ENCODE results near the gene SNX9.
"Not testable (repeated sequence)": the region's sequence is repeated elsewhere in the genome, so short reads cannot be mapped to it uniquely, and the experiment has no call there.

Gene SNX9

DNA sequence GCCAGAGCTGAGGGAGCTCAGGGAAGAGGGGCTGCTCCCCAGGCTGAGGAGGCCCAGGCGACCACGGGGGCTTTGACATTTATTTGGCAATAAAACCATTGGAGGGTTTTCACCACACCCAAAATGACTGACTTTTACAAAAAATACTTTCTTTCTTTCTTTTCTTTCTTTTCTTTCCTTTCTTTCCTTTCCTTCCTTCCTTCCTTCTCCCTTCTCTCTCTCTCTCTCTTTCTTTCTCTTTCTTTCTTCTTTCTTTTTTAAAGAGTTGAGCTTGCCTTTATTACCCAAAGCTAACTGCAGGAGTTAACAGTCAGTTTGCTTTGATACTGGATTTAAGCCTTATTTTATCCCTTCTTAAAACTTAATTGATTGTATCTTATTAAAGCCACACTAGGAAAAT lies 17.2 kb downstream of the SNX9 start:
- peaks cover 38% of the 10 kb centered on the region for H3K4me1 ChIP-seq (ENCODE audit: control insufficient read depth, insufficient read depth, low read length)
- no peaks in the 10 kb centered on the region for H3K27me3 ChIP-seq (ENCODE audit: control insufficient read depth, insufficient read depth, low read length)
- H3K9me3 ChIP-seq (replicated peaks; ENCODE audit: low read length) = no peaks in the 10 kb centered on the region
- no peaks in the 10 kb centered on the region for H3K36me3 ChIP-seq (ENCODE audit: insufficient read depth, low read length)
- H3K9ac ChIP-seq (ENCODE audit: low read depth, low read length) = peak overlapping the region; percentile 31
- no peak overlapping the region for H3K4me3 ChIP-seq (ENCODE audit: low read length)
- H3K4me2 ChIP-seq (ENCODE audit: low read length) = peak overlapping the region; percentile 30

DNA sequence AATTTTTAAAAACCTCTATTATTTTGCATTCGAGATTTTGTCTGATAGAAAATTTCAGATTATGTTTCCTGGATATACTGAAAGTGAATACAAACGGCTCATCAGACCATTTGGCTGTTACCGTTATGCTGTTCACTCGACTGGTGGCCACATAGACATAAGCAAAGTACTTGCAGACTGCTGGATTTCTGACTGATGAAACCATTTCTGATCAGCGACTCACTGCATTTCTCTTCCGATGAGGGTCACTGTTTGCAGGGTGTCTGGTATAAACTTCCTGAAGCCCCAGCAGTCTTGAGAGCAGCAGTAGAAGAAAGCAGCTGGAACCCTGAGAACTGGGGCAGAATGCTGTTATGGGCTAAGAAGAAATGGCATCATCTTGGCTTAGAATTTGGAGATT lies 17.7 kb downstream of the SNX9 start:
- H3K27me3 ChIP-seq (ENCODE audit: control insufficient read depth, insufficient read depth, low read length) = no peaks in the 10 kb centered on the region
- no peaks in the 10 kb centered on the region for H3K36me3 ChIP-seq (ENCODE audit: insufficient read depth, low read length)
- peak overlapping the region; percentile 31 for H3K9ac ChIP-seq (ENCODE audit: low read depth, low read length)
- H3K4me1 ChIP-seq (ENCODE audit: control insufficient read depth, insufficient read depth, low read length) = peaks cover 42% of the 10 kb centered on the region
- no peaks in the 10 kb centered on the region for H3K9me3 ChIP-seq (replicated peaks; ENCODE audit: low read length)
- H3K4me2 ChIP-seq (ENCODE audit: low read length) = peak overlapping the region; percentile 30
- H3K4me3 ChIP-seq (ENCODE audit: low read length) = no peak overlapping the region

DNA sequence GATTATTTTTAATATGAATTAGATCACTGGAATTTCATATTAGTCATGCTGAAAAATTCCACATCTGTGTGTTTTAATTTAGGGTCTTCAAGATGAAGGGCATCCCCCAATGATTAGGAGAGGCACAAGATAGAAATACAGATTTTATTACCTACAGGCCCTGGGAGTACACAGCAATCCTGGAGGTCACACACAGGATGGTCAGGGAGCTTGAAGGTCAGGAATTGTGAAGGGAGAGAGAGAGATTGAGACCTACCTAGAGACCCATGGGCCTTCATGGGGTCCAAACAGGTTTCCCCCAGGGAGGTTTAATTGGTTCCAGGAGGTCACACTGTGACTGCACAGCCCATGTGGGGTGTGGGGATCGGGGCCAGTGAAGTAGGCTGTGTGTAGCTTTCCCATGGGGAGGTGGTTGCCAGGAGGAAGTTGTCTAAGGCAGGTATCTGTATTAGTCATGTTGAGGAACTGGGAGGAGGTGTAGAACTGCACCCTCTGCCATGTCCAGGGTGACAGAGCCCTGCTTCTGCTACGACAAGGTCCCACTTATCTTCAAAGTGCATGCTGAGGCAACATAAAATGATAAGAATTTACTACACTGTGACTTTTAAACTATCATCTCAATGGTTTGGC lies 18.3 kb downstream of the SNX9 start:
- Histone ChIP-seq H3K27me3 (ENCODE audit: control insufficient read depth, insufficient read depth, low read length) (no peaks in the 10 kb centered on the region), H3K36me3 (ENCODE audit: insufficient read depth, low read length) (no peaks in the 10 kb centered on the region), H3K4me1 (ENCODE audit: control insufficient read depth, insufficient read depth, low read length) (peaks cover 47% of the 10 kb centered on the region), H3K9ac (ENCODE audit: low read depth, low read length) (no peak overlapping the region), H3K4me3 (ENCODE audit: low read length) (no peak overlapping the region), H3K4me2 (ENCODE audit: low read length) (peak overlapping the region; percentile 30), H3K9me3 (replicated peaks; ENCODE audit: low read length) (no peaks in the 10 kb centered on the region)

DNA sequence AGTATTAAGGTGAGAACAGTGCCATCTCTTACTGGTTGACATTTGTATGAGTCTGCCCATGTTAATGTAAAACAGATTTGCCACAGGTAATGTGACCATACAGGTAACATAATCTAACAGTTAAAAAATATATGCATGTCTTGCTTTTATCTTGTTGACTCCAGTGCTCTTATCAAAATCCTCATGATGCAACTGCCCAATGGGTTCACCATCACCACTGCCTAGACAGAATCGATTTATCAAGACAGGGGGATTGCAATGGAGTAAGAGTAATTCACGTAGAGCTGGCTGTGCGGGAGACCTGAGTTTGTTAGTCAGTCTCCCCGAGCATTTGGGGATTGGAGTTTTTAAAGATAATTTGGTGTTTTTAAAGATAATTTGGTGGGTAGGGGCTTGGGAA lies 19.2 kb downstream of the SNX9 start:
- Histone ChIP-seq H3K27me3 (ENCODE audit: control insufficient read depth, insufficient read depth, low read length) (no peaks in the 10 kb centered on the region), H3K9me3 (replicated peaks; ENCODE audit: low read length) (no peaks in the 10 kb centered on the region), H3K36me3 (ENCODE audit: insufficient read depth, low read length) (no peaks in the 10 kb centered on the region), H3K4me3 (ENCODE audit: low read length) (no peak overlapping the region), H3K9ac (ENCODE audit: low read depth, low read length) (no peak overlapping the region), H3K4me2 (ENCODE audit: low read length) (no peak overlapping the region), H3K4me1 (ENCODE audit: control insufficient read depth, insufficient read depth, low read length) (peaks cover 48% of the 10 kb centered on the region)

DNA sequence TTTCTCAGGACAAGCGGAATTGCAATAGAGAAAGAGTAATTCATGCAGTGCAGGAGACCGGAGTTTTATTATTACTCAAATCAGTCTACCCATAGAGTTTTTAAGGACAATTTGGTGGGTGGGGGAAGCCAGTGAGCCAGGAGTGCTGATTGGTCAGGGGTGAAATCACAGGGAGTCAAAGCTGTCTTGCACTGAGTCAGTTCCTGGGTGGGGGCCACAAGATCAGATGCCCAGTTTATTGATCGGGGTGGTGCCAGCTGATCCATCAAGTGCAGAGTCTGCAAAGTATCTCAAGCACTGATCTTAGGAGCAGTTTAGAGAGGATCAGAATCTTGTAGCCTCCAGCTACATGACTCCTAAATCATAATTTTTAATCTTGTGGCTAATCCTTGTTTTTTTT lies 21.1 kb downstream of the SNX9 start:
- H3K4me1 ChIP-seq (ENCODE audit: control insufficient read depth, insufficient read depth, low read length) = peaks cover 40% of the 10 kb centered on the region
- H3K4me2 ChIP-seq (ENCODE audit: low read length); H3K27me3 ChIP-seq (ENCODE audit: control insufficient read depth, insufficient read depth, low read length); H3K9ac ChIP-seq (ENCODE audit: low read depth, low read length); H3K9me3 ChIP-seq (replicated peaks; ENCODE audit: low read length); H3K36me3 ChIP-seq (ENCODE audit: insufficient read depth, low read length); H3K4me3 ChIP-seq (ENCODE audit: low read length): not testable (repeated sequence)

DNA sequence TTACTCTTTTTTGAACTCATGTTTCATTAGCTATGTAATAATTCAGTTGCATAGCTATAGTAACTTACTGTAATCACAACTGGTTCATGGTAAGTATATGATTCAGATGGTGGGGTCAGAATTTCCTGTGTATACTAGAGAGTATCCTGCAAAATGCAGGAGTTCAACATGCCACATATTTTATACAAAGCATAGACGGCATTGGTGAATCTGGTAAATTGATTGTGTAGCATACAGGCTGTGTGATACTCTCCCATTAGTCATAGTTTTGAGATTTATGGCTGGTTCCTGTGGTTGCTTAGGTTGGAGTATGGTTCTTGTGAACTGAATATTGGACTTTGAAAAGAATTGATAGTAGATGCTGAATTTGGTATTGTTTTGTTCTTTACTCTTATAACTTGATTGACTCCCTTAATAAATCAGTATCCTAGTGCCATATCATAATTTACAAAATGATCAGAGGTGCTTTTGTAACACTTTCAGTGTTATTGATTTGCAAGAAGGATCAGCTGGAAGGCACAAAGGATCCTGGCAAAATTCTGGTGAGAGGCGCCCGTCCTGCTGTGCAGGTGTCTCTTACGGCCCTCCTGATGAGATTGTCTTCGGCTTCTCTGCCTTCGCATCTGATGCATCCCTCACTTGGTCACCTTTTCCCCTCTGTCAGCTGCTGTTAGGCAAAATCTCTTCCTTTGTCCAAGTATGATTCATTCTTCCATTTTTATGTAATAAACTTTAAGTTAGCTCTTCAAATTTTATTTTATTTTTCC lies 22.6 kb downstream of the SNX9 start:
- H3K9ac ChIP-seq (ENCODE audit: low read depth, low read length) = no peak overlapping the region
- H3K4me3 ChIP-seq (ENCODE audit: low read length) = no peak overlapping the region
- H3K4me1 ChIP-seq (ENCODE audit: control insufficient read depth, insufficient read depth, low read length) = peaks cover 25% of the 10 kb centered on the region
- no peaks in the 10 kb centered on the region for H3K9me3 ChIP-seq (replicated peaks; ENCODE audit: low read length)
- no peaks in the 10 kb centered on the region for H3K36me3 ChIP-seq (ENCODE audit: insufficient read depth, low read length)
- H3K4me2 ChIP-seq (ENCODE audit: low read length) = no peak overlapping the region
- no peaks in the 10 kb centered on the region for H3K27me3 ChIP-seq (ENCODE audit: control insufficient read depth, insufficient read depth, low read length)

DNA sequence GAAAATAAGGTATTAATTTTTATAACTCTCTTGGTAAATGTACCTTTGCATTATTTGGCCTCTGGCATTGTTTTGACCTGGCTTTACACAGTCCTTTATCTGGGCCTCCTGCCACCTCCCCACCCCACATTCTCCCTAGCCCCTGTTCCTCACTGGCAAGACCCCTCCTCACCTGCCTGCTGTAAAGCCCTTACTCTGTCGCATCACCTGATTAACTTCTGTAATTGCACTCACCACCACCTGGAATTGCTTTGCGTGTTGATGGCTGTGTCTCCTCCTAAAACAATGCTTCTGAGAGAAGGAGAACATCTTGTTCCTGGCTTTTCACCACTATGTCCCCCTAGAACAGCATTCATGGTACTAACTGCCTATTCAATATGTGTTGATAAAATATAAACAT lies 24.8 kb downstream of the SNX9 start:
- H3K9ac ChIP-seq (ENCODE audit: low read depth, low read length) = no peak overlapping the region
- peaks cover 16% of the 10 kb centered on the region for H3K4me1 ChIP-seq (ENCODE audit: control insufficient read depth, insufficient read depth, low read length)
- H3K27me3 ChIP-seq (ENCODE audit: control insufficient read depth, insufficient read depth, low read length) = no peaks in the 10 kb centered on the region
- H3K4me2 ChIP-seq (ENCODE audit: low read length) = no peak overlapping the region
- no peak overlapping the region for H3K4me3 ChIP-seq (ENCODE audit: low read length)
- no peaks in the 10 kb centered on the region for H3K36me3 ChIP-seq (ENCODE audit: insufficient read depth, low read length)
- H3K9me3 ChIP-seq (replicated peaks; ENCODE audit: low read length) = no peaks in the 10 kb centered on the region

DNA sequence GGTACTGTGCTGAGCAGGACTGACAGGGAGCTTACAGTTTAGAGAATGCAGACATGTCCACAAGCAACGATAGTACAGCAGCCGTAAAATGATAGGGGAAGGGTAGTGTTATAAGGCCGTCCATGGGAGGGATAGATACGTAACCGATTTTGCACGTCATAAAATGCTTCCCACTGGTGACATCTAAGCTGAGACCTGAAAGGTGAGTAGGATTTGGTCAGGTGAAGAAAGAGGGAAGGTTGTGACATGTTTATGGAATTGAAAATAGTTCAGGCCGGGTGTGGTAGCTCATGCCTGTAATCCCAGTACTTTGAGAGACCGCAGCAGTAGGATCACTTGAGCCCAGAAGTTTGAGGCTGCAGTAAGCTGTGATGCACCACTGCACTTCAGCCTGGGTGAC lies 25.6 kb downstream of the SNX9 start:
- Histone ChIP-seq H3K4me3 (ENCODE audit: low read length) (no peak overlapping the region), H3K9ac (ENCODE audit: low read depth, low read length) (no peak overlapping the region), H3K9me3 (replicated peaks; ENCODE audit: low read length) (peaks cover 7% of the 10 kb centered on the region), H3K36me3 (ENCODE audit: insufficient read depth, low read length) (no peaks in the 10 kb centered on the region), H3K4me2 (ENCODE audit: low read length) (no peak overlapping the region), H3K4me1 (ENCODE audit: control insufficient read depth, insufficient read depth, low read length) (peaks cover 16% of the 10 kb centered on the region), H3K27me3 (ENCODE audit: control insufficient read depth, insufficient read depth, low read length) (no peaks in the 10 kb centered on the region)

DNA sequence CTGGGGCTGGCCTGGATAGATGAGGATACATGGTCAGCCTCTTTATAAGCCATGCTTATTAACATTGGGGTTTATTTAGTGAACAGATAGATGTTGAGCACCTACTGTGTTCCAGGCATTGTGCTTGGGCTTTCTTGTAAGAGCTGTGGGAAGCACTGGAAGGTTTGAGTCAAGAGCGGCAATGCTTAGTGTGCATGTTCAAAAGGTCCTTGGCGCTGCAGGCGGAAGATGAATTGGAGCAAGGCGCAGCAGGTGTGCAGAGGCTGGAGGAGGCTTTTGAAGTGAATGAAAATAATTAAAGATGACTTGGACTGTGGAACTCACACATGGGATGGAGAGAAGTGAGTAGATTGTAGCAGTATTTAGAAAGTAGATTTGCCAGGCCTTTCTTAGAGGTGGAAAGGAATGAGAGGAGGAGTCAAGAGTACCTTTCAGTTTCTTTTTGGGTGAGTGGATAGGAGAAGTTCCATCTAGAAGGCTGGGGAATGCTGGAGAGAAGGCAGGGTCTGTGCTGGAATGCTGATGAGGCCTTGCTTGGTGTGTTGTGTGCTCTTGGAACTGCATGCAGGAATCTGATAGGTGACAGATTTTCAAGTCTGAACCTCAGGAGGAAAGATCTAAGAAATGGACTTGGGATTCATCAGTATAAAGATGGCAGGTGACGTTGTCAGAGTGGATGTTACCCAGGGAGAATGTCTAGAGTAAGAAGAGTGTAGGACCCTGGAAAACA lies 26.4 kb downstream of the SNX9 start:
- Histone ChIP-seq H3K4me1 (ENCODE audit: control insufficient read depth, insufficient read depth, low read length) (peaks cover 10% of the 10 kb centered on the region), H3K9ac (ENCODE audit: low read depth, low read length) (no peak overlapping the region), H3K4me3 (ENCODE audit: low read length) (no peak overlapping the region), H3K9me3 (replicated peaks; ENCODE audit: low read length) (peaks cover 7% of the 10 kb centered on the region), H3K36me3 (ENCODE audit: insufficient read depth, low read length) (no peaks in the 10 kb centered on the region), H3K4me2 (ENCODE audit: low read length) (no peak overlapping the region), H3K27me3 (ENCODE audit: control insufficient read depth, insufficient read depth, low read length) (no peaks in the 10 kb centered on the region)

DNA sequence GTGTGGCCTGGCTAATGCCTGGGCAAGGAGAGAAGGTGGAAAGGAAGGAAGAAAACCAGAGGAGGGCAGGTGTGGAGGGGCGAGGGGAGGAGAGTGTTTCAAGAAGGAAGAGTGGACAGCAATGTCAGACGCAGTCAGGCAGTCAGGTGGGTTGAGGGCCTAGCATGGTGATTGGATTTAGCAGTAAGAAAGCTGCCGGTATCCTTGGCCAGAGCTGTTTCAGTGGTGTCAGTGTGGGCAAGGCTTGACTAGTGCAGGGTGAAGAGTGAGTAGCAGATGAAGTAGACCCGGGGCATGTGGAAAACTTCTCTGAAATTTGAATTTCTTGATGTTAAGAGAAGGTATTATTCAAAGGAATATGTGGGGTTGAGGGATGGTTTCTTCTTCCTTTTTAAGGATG lies 27.0 kb downstream of the SNX9 start:
- H3K36me3 ChIP-seq (ENCODE audit: insufficient read depth, low read length) = no peaks in the 10 kb centered on the region
- no peak overlapping the region for H3K4me2 ChIP-seq (ENCODE audit: low read length)
- peaks cover 10% of the 10 kb centered on the region for H3K4me1 ChIP-seq (ENCODE audit: control insufficient read depth, insufficient read depth, low read length)
- H3K9ac ChIP-seq (ENCODE audit: low read depth, low read length) = no peak overlapping the region
- H3K4me3 ChIP-seq (ENCODE audit: low read length) = no peak overlapping the region
- no peaks in the 10 kb centered on the region for H3K27me3 ChIP-seq (ENCODE audit: control insufficient read depth, insufficient read depth, low read length)
- H3K9me3 ChIP-seq (replicated peaks; ENCODE audit: low read length) = peaks cover 7% of the 10 kb centered on the region

DNA sequence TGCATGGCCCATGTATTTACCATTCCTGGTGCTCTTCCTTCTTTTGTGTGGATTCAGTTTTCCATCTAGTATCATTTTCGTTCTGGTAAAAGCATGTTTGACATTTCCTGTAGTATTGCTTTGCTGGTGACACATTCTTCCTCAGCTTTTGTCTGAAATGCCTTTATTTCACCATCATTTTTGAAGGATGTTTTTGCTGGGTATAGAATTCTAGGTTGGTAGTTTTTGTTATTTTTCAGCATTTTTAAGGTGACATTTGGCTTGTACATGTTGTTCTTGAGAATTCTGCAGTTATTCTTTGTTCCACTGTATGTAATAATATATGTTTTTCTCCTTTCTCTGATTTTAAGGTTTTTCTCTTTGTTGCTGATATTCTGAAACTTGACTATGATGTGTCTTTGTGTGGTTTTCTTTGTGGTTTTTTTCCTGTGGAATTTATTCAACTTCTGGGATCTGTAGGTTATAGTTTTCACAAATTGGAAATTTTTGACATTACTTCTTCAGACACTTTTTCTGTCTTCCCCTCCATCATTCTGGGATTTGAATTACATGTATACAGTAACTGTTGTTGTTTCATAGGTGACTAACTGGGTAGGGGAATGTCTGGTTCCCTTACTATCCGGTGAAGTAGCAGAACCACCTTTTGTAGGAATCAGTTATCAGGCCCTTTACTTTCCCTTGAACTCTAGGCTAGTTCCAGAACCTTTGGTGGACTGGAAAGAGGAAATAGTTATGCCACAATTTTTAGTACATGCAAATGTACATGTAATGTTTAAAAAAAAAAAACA lies 30.2 kb downstream of the SNX9 start:
- H3K36me3 ChIP-seq (ENCODE audit: insufficient read depth, low read length) = no peaks in the 10 kb centered on the region
- peaks cover 7% of the 10 kb centered on the region for H3K9me3 ChIP-seq (replicated peaks; ENCODE audit: low read length)
- H3K4me3 ChIP-seq (ENCODE audit: low read length) = no peak overlapping the region
- no peaks in the 10 kb centered on the region for H3K4me1 ChIP-seq (ENCODE audit: control insufficient read depth, insufficient read depth, low read length)
- H3K4me2 ChIP-seq (ENCODE audit: low read length) = no peak overlapping the region
- H3K9ac ChIP-seq (ENCODE audit: low read depth, low read length) = no peak overlapping the region
- no peaks in the 10 kb centered on the region for H3K27me3 ChIP-seq (ENCODE audit: control insufficient read depth, insufficient read depth, low read length)

Data from skeletal muscle satellite cell (primary cell).